ENCODE results near the gene NRAP. TPM values are rescaled to one million over a fixed set of nuclear protein-coding genes. Genes with fewer than 3 reads are reported as not detected.

NRAP gene
- total and polyA plus RNA-seq, 12 donors, result 168 to 1,999 (median 1,161) TPM

- Histone ChIP-seq H3K4me1 (peaks cover 0 to 9% (median 4%) of the 10 kb centered on the region in 9 donors), H3K9me3 (no peaks in the 10 kb centered on the region), H3K36me3 (no peaks in the 10 kb centered on the region), H3K27ac (no peak overlapping the region), H3K4me3 (no peak overlapping the region), H3K27me3 (peaks cover 0 to 5% (median 0%) of the 10 kb centered on the region in 7 donors)
- no peak for DNase-seq
- TF ChIP-seq, protein P1, sequence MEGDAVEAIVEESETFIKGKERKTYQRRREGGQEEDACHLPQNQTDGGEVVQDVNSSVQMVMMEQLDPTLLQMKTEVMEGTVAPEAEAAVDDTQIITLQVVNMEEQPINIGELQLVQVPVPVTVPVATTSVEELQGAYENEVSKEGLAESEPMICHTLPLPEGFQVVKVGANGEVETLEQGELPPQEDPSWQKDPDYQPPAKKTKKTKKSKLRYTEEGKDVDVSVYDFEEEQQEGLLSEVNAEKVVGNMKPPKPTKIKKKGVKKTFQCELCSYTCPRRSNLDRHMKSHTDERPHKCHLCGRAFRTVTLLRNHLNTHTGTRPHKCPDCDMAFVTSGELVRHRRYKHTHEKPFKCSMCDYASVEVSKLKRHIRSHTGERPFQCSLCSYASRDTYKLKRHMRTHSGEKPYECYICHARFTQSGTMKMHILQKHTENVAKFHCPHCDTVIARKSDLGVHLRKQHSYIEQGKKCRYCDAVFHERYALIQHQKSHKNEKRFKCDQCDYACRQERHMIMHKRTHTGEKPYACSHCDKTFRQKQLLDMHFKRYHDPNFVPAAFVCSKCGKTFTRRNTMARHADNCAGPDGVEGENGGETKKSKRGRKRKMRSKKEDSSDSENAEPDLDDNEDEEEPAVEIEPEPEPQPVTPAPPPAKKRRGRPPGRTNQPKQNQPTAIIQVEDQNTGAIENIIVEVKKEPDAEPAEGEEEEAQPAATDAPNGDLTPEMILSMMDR (IDR thresholded peaks at IDR 0.05), result no peak
- 75 to 79% methylated on average over 5 of the region's 5 CpGs for WGBS, 2 donors
- no peak for ATAC-seq
- intact Hi-C loops (cut with DNase I), result no loop called here
Observed at GRCh38 chr10:113543107-113543955, 120.5 kb downstream of the NRAP start.

DNA sequence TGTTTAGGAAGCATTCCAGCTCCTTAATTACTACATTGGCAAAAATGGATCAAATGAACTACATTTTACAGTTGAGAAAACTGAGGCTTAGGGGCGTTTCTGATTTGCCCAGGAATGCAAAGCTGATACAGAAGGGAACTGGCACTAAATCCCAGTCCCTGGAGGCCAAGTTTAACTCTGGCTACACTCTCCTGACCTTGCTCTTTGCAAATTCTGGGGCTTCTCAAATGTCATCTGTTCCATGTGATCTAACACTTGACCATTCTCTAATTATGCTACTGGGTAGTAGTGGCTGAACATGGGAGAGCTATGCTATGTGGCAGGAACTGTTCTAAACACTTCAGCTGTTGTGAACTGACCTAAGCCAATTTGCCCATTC is 122.3 kb downstream of the NRAP start:
- H3K36me3 ChIP-seq, result no peaks in the 10 kb centered on the region
- DNase-seq (no peak), ATAC-seq (peak in 4 of 8 donors; percentile 39 to 77 (median 62))
- peaks cover 0 to 4% (median 0%) of the 10 kb centered on the region in 7 donors for H3K27me3 ChIP-seq
- H3K27ac ChIP-seq, result no peak overlapping the region
- TF ChIP-seq, protein P1 (IDR thresholded peaks at IDR 0.05), result no peak
- H3K9me3 ChIP-seq, result no peaks in the 10 kb centered on the region
- WGBS, 2 donors, result 34 to 38% methylated on average over 1 of the region's 1 CpG
- peaks cover 0 to 9% (median 4%) of the 10 kb centered on the region in 9 donors for H3K4me1 ChIP-seq
- H3K4me3 ChIP-seq, result no peak overlapping the region
- intact Hi-C loops (cut with DNase I), result no loop called here

GRCh38 chr10:113540845-113541548 is 122.8 kb downstream of the NRAP start:
- Histone ChIP-seq H3K27me3 (no peaks in the 10 kb centered on the region), H3K27ac (no peak overlapping the region), H3K9me3 (no peaks in the 10 kb centered on the region), H3K36me3 (no peaks in the 10 kb centered on the region), H3K4me1 (peaks cover 0 to 9% (median 4%) of the 10 kb centered on the region in 9 donors), H3K4me3 (no peak overlapping the region)
- no peak for ATAC-seq
- TF ChIP-seq, protein P1 (IDR thresholded peaks at IDR 0.05), result no peak
- 88 to 91% methylated on average over 7 of the region's 7 CpGs for WGBS, 2 donors
- intact Hi-C loops (cut with DNase I), result no loop called here
- DNase-seq, result no peak

DNA sequence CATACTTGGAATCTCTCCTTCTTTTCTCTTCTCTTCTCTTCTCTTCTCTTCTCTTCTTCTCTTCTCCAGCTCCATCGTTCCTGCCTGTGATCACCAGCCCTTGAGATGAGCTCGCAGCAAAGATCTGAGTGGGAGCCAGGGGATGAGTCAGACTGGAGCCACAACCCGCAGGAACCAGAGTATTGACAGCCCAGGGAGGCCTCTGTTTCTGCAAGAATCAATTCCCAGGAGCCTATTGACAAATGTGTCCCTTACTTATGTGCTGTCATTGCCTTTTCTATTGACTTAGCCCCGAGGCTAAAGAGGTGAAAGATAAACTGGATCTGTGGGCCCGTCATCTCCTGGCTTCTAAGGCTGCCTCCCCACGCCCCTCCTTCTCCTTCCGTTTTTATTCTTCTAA is 124.1 kb downstream of the NRAP start:
- H3K4me1 ChIP-seq, result peaks cover 0 to 9% (median 4%) of the 10 kb centered on the region in 9 donors
- 59 to 65% methylated on average over 7 of the region's 7 CpGs for WGBS, 2 donors
- ATAC-seq, result peak in 1 of 8 donors; percentile 44
- H3K36me3 ChIP-seq, result no peaks in the 10 kb centered on the region
- no peak for DNase-seq
- TF ChIP-seq, protein P1 (IDR thresholded peaks at IDR 0.05), result no peak
- H3K27me3 ChIP-seq, result peaks cover 0 to 5% (median 0%) of the 10 kb centered on the region in 7 donors
- H3K9me3 ChIP-seq, result peaks cover 0 to 3% (median 0%) of the 10 kb centered on the region in 11 donors
- H3K4me3 ChIP-seq, result no peak overlapping the region
- intact Hi-C loops (cut with DNase I), result no loop called here
- no peak overlapping the region for H3K27ac ChIP-seq

Other genes with a start within 250 kb of the NRAP start
- not detected for gene HABP2, start 111.0 kb downstream of the NRAP start, total RNA-seq
- gene HABP2, start 111.0 kb downstream of the NRAP start, polyA plus RNA-seq, result under 1 TPM; 0.12 to 0.51 TPM
- gene CASP7, start 15.9 kb upstream of the NRAP start, total RNA-seq, result 10 to 100 TPM in 4 of 10 donors, 1 to 10 TPM in 6; 5.7 to 22.3 (median 7.8) TPM
- gene CASP7, start 15.9 kb upstream of the NRAP start, polyA plus RNA-seq, result 10 to 100 TPM in 1 of 2 donors, 1 to 10 TPM in 1; 5.6 to 12.2 TPM
- gene PLEKHS1, start 87.6 kb upstream of the NRAP start, total RNA-seq, result not detected
- under 1 TPM in 1 of 2 donors, not detected in 1; 0.01 TPM for gene PLEKHS1, start 87.6 kb upstream of the NRAP start, polyA plus RNA-seq
- gene DCLRE1A, start 190.0 kb upstream of the NRAP start, total RNA-seq, result 1 to 10 TPM; 4.6 to 7.5 (median 5.7) TPM
- gene DCLRE1A, start 190.0 kb upstream of the NRAP start, polyA plus RNA-seq, result 1 to 10 TPM; 3.3 to 3.9 TPM
- gene NHLRC2, start 190.6 kb upstream of the NRAP start, total RNA-seq, result 10 to 100 TPM; 58.0 to 98.0 (median 72.0) TPM
- 10 to 100 TPM in 1 of 2 donors, 1 to 10 TPM in 1; 6.7 to 22.8 TPM for gene NHLRC2, start 190.6 kb upstream of the NRAP start, polyA plus RNA-seq